HEK293 (cell line): ENCODE results near the gene NUDT21.

Experiments
- GLI2 ChIP-seq: fragments of 450-650 bp; formaldehyde crosslinking; IDR thresholded peaks from 2 replicates; pipeline ENCODE4; 2017; ENCODE audit warnings: missing biosample characterization, missing genetic modification characterization, low read depth, borderline replicate concordance
- KLF1 ChIP-seq: fragments of 450-650 bp; formaldehyde crosslinking; IDR thresholded peaks from 2 replicates; pipeline ENCODE4 v1.5.1; 2016; ENCODE audit warnings: missing biosample characterization, missing genetic modification characterization
- YY1 ChIP-seq: fragments of 450-650 bp; formaldehyde crosslinking; IDR thresholded peaks from 2 replicates; pipeline ENCODE4 v1.5.1; 2018; ENCODE audit warnings: missing biosample characterization, missing genetic modification characterization
- ZNF10 ChIP-seq: fragments of 450-650 bp; formaldehyde crosslinking; IDR thresholded peaks from 2 replicates; pipeline ENCODE4 v1.5.1; 2017; ENCODE audit warnings: missing biosample characterization, missing genetic modification characterization
- ZNF114 ChIP-seq: fragments of 450-650 bp; formaldehyde crosslinking; IDR thresholded peaks from 2 replicates; pipeline ENCODE4 v1.5.0; 2017; ENCODE audit warnings: missing biosample characterization, missing genetic modification characterization
- ZNF174 ChIP-seq: fragments of 450-650 bp; formaldehyde crosslinking; IDR thresholded peaks from 2 replicates; pipeline ENCODE4 v1.5.0; 2017; ENCODE audit warnings: missing biosample characterization, mild to moderate bottlenecking, missing genetic modification characterization
- ZNF19 ChIP-seq: fragments of 450-650 bp; formaldehyde crosslinking; IDR thresholded peaks from 2 replicates; pipeline ENCODE4; 2016; ENCODE audit warnings: missing biosample characterization, missing genetic modification characterization, low read depth
- ZNF214 ChIP-seq: fragments of 450-650 bp; formaldehyde crosslinking; IDR thresholded peaks from 2 replicates; pipeline ENCODE4 v1.5.1; 2017; ENCODE audit warnings: missing biosample characterization, mild to moderate bottlenecking, missing genetic modification characterization, borderline replicate concordance
- ZNF248 ChIP-seq: fragments of 450-650 bp; formaldehyde crosslinking; IDR thresholded peaks from 2 replicates; pipeline ENCODE4 v1.5.1; 2017; ENCODE audit warnings: missing biosample characterization, missing genetic modification characterization
- ZNF335 ChIP-seq: fragments of 450-650 bp; formaldehyde crosslinking; conservative IDR thresholded peaks from 2 replicates; pipeline ENCODE4 v1.5.1; 2016; ENCODE audit warnings: missing biosample characterization, missing genetic modification characterization
- ZNF391 ChIP-seq: fragments of 450-650 bp; formaldehyde crosslinking; IDR thresholded peaks from 2 replicates; pipeline ENCODE4 v1.5.1; 2016; ENCODE audit warnings: low read depth, missing biosample characterization, missing genetic modification characterization, borderline replicate concordance
- ZNF561 ChIP-seq: fragments of 450-650 bp; IDR thresholded peaks from 2 replicates; pipeline ENCODE4 v1.5.1; 2018; ENCODE audit warnings: missing biosample characterization, missing genetic modification characterization, borderline replicate concordance
- ZNF585B ChIP-seq: fragments of 450-650 bp; formaldehyde crosslinking; IDR thresholded peaks from 2 replicates; pipeline ENCODE4 v1.5.1; 2016; ENCODE audit warnings: missing biosample characterization, missing genetic modification characterization
- ZNF621 ChIP-seq: fragments of 450-650 bp; formaldehyde crosslinking; IDR thresholded peaks from 2 replicates; pipeline ENCODE4 v1.5.1; 2017; ENCODE audit warnings: missing biosample characterization, missing genetic modification characterization
- ZNF654 ChIP-seq: fragments of 450-650 bp; formaldehyde crosslinking; IDR thresholded peaks from 2 replicates; pipeline ENCODE4 v1.5.1; 2016; ENCODE audit warnings: low read depth, missing biosample characterization, missing genetic modification characterization
- ZNF660 ChIP-seq: fragments of 450-650 bp; IDR thresholded peaks from 2 replicates; pipeline ENCODE4 v1.5.1; 2018; ENCODE audit warnings: missing biosample characterization, mild to moderate bottlenecking, missing genetic modification characterization
- ZNF670 ChIP-seq: fragments of 450-650 bp; formaldehyde crosslinking; IDR thresholded peaks from 2 replicates; pipeline ENCODE4 v1.5.1; 2016; ENCODE audit warnings: missing biosample characterization, missing genetic modification characterization, low read depth
- ZNF776 ChIP-seq: fragments of 450-650 bp; formaldehyde crosslinking; IDR thresholded peaks from 2 replicates; pipeline ENCODE4 v1.5.0; 2017; ENCODE audit warnings: missing biosample characterization, missing genetic modification characterization, borderline replicate concordance
- TF ChIP-seq, protein P1 (sequence below): fragments of 450-650 bp; formaldehyde crosslinking; IDR thresholded peaks from 2 replicates; pipeline ENCODE4 v1.5.1; 2016; ENCODE audit warnings: missing biosample characterization, missing genetic modification characterization
- TF ChIP-seq, protein P2 (sequence below): fragments of 450-650 bp; formaldehyde crosslinking; IDR thresholded peaks from 2 replicates; pipeline ENCODE4 v1.5.1; 2016; ENCODE audit warnings: missing biosample characterization, missing genetic modification characterization, low read depth
- TF ChIP-seq, protein P3 (sequence below): fragments of 450-650 bp; formaldehyde crosslinking; IDR thresholded peaks from 2 replicates; pipeline ENCODE4 v1.5.1; 2016; ENCODE audit warnings: missing biosample characterization, missing genetic modification characterization
- TF ChIP-seq, protein P4 (sequence below): fragments of 450-650 bp; formaldehyde crosslinking; conservative IDR thresholded peaks from 2 replicates; pipeline ENCODE4 v1.5.1; 2016; ENCODE audit warnings: low read depth, missing biosample characterization, missing genetic modification characterization
- TF ChIP-seq, protein P5 (sequence below): sonication (generic); formaldehyde crosslinking; IDR thresholded peaks from 2 replicates; pipeline ENCODE4 v1.8.1; 2022; ENCODE audit warnings: mild to moderate bottlenecking, moderate library complexity, missing genetic modification reagents
- TF ChIP-seq, protein P6 (sequence below): fragments of 450-650 bp; formaldehyde crosslinking; IDR thresholded peaks from 2 replicates; pipeline ENCODE4 v1.5.1; 2016; ENCODE audit warnings: missing biosample characterization, missing genetic modification characterization
- TF ChIP-seq, protein P7 (sequence below): fragments of 450-650 bp; formaldehyde crosslinking; IDR thresholded peaks from 2 replicates; pipeline ENCODE4 v1.5.1; 2016; ENCODE audit warnings: missing biosample characterization, missing genetic modification characterization

Gene NUDT21

DNA sequence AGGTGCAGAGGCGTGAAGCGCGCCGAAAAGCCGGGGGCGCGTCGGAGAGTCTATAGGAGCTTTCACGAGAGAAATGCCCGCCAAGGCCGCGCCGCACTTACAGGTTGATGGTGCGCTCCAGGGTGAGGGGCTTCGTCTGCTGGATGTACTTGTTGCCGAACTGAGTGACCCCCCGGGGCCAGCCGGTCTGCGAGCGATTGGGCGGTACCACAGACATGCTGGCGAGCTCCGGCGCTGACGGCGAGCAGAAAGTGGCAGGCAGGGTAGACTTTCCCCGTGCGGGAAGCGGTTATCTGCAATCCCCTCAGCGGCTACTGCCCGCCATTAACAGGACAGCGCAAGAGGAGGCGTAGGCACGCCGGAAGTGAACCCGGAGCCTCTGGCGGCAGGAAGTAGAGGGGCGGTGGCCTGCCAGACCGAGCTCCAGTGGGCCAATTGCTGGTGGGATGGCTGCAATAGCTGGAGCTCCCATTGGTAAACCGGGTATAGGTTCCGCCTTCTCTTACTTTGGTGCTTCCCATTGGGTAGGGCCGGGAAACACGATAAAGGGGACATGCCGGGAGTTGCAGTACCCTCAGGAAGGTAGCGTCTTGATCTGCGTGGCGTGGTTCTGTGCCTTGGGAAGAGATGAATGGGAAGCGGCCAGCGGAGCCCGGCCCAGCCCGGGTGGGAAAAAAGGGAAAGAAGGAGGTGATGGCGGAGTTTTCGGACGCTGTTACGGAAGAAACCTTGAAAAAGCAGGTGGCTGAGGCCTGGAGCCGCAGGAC, at the start of gene NUDT21, which contains the start of gene OGFOD1 (continued):
- TF ChIP-seq, protein P1, sequence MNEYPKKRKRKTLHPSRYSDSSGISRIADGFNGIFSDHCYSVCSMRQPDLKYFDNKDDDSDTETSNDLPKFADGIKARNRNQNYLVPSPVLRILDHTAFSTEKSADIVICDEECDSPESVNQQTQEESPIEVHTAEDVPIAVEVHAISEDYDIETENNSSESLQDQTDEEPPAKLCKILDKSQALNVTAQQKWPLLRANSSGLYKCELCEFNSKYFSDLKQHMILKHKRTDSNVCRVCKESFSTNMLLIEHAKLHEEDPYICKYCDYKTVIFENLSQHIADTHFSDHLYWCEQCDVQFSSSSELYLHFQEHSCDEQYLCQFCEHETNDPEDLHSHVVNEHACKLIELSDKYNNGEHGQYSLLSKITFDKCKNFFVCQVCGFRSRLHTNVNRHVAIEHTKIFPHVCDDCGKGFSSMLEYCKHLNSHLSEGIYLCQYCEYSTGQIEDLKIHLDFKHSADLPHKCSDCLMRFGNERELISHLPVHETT: no peak
- TF ChIP-seq ZNF776 (tag by site-specific recombination) (no peak), GLI2 (tag by site-specific recombination) (no peak), ZNF660 (peak; percentile 42), ZNF670 (tag by site-specific recombination) (no peak), ZNF10 (tag by site-specific recombination) (0 out of 2 replicates have a peak, but pooled peaks have one; percentile 40), ZNF214 (tag by site-specific recombination) (no peak), ZNF114 (no peak), KLF1 (tag by site-specific recombination) (no peak), ZNF561 (tag by site-specific recombination) (no peak), YY1 (tag by site-specific recombination) (peak; percentile 86), ZNF335 (tag by site-specific recombination) (peak; percentile 69), ZNF19 (tag by site-specific recombination) (no peak), ZNF585B (no peak), ZNF248 (tag by site-specific recombination) (no peak), ZNF621 (no peak), ZNF654 (no peak), ZNF391 (tag by site-specific recombination) (no peak), ZNF174 (no peak)
- TF ChIP-seq, protein P2, sequence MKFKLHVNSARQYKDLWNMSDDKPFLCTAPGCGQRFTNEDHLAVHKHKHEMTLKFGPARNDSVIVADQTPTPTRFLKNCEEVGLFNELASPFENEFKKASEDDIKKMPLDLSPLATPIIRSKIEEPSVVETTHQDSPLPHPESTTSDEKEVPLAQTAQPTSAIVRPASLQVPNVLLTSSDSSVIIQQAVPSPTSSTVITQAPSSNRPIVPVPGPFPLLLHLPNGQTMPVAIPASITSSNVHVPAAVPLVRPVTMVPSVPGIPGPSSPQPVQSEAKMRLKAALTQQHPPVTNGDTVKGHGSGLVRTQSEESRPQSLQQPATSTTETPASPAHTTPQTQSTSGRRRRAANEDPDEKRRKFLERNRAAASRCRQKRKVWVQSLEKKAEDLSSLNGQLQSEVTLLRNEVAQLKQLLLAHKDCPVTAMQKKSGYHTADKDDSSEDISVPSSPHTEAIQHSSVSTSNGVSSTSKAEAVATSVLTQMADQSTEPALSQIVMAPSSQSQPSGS (tag by site-specific recombination): no peak
- TF ChIP-seq, protein P3, sequence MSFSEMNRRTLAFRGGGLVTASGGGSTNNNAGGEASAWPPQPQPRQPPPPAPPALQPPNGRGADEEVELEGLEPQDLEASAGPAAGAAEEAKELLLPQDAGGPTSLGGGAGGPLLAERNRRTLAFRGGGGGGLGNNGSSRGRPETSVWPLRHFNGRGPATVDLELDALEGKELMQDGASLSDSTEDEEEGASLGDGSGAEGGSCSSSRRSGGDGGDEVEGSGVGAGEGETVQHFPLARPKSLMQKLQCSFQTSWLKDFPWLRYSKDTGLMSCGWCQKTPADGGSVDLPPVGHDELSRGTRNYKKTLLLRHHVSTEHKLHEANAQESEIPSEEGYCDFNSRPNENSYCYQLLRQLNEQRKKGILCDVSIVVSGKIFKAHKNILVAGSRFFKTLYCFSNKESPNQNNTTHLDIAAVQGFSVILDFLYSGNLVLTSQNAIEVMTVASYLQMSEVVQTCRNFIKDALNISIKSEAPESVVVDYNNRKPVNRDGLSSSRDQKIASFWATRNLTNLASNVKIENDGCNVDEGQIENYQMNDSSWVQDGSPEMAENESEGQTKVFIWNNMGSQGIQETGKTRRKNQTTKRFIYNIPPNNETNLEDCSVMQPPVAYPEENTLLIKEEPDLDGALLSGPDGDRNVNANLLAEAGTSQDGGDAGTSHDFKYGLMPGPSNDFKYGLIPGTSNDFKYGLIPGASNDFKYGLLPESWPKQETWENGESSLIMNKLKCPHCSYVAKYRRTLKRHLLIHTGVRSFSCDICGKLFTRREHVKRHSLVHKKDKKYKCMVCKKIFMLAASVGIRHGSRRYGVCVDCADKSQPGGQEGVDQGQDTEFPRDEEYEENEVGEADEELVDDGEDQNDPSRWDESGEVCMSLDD (tag by site-specific recombination): no peak
- TF ChIP-seq, protein P4, sequence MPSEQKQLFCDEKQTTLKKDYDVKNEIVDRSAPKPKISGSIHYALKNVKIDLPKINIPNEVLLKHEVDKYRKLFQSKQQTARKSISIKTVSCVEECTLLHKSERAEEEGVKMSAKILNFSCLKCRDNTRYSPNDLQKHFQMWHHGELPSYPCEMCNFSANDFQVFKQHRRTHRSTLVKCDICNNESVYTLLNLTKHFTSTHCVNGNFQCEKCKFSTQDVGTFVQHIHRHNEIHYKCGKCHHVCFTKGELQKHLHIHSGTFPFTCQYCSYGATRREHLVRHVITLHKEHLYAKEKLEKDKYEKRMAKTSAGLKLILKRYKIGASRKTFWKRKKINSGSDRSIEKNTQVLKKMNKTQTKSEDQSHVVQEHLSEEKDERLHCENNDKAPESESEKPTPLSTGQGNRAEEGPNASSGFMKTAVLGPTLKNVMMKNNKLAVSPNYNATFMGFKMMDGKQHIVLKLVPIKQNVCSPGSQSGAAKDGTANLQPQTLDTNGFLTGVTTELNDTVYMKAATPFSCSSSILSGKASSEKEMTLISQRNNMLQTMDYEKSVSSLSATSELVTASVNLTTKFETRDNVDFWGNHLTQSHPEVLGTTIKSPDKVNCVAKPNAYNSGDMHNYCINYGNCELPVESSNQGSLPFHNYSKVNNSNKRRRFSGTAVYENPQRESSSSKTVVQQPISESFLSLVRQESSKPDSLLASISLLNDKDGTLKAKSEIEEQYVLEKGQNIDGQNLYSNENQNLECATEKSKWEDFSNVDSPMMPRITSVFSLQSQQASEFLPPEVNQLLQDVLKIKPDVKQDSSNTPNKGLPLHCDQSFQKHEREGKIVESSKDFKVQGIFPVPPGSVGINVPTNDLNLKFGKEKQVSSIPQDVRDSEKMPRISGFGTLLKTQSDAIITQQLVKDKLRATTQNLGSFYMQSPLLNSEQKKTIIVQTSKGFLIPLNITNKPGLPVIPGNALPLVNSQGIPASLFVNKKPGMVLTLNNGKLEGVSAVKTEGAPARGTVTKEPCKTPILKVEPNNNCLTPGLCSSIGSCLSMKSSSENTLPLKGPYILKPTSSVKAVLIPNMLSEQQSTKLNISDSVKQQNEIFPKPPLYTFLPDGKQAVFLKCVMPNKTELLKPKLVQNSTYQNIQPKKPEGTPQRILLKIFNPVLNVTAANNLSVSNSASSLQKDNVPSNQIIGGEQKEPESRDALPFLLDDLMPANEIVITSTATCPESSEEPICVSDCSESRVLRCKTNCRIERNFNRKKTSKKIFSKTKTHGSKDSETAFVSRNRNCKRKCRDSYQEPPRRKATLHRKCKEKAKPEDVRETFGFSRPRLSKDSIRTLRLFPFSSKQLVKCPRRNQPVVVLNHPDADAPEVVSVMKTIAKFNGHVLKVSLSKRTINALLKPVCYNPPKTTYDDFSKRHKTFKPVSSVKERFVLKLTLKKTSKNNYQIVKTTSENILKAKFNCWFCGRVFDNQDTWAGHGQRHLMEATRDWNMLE (tag by site-specific recombination): peak; percentile 59
- TF ChIP-seq, protein P5, sequence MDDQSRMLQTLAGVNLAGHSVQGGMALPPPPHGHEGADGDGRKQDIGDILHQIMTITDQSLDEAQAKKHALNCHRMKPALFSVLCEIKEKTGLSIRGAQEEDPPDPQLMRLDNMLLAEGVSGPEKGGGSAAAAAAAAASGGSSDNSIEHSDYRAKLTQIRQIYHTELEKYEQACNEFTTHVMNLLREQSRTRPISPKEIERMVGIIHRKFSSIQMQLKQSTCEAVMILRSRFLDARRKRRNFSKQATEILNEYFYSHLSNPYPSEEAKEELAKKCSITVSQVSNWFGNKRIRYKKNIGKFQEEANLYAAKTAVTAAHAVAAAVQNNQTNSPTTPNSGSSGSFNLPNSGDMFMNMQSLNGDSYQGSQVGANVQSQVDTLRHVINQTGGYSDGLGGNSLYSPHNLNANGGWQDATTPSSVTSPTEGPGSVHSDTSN (CRISPR knock-in tag): 0 out of 2 replicates have a peak, but pooled peaks have one; percentile 71
- TF ChIP-seq, protein P6, sequence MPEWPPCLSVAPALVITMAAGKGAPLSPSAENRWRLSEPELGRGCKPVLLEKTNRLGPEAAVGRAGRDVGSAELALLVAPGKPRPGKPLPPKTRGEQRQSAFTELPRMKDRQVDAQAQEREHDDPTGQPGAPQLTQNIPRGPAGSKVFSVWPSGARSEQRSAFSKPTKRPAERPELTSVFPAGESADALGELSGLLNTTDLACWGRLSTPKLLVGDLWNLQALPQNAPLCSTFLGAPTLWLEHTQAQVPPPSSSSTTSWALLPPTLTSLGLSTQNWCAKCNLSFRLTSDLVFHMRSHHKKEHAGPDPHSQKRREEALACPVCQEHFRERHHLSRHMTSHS (tag by site-specific recombination): no peak
- TF ChIP-seq, protein P7, sequence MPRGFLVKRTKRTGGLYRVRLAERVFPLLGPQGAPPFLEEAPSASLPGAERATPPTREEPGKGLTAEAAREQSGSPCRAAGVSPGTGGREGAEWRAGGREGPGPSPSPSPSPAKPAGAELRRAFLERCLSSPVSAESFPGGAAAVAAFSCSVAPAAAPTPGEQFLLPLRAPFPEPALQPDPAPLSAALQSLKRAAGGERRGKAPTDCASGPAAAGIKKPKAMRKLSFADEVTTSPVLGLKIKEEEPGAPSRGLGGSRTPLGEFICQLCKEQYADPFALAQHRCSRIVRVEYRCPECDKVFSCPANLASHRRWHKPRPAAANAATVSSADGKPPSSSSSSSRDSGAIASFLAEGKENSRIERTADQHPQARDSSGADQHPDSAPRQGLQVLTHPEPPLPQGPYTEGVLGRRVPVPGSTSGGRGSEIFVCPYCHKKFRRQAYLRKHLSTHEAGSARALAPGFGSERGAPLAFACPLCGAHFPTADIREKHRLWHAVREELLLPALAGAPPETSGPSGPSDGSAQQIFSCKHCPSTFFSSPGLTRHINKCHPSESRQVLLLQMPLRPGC (tag by site-specific recombination): no peak
